HG03045 (cell line): ENCODE results near the gene RNF4.
"Not testable (repeated sequence)": the region's sequence is repeated elsewhere in the genome, so short reads cannot be mapped to it uniquely, and the experiment has no call there.

Experiments
- ATAC-seq: cut with Tn5 transposase; IDR thresholded peaks from one replicate; pipeline ENCODE4 v1.9.1; 2021; ENCODE audit warnings: mild to moderate bottlenecking, moderate library complexity; ENCODE audit not compliant: unreplicated experiment

RNF4 gene

GRCh38 chr4:2457481-2458295, 11.2 kb upstream of the RNF4 start:
- no peak for ATAC-seq

DNA sequence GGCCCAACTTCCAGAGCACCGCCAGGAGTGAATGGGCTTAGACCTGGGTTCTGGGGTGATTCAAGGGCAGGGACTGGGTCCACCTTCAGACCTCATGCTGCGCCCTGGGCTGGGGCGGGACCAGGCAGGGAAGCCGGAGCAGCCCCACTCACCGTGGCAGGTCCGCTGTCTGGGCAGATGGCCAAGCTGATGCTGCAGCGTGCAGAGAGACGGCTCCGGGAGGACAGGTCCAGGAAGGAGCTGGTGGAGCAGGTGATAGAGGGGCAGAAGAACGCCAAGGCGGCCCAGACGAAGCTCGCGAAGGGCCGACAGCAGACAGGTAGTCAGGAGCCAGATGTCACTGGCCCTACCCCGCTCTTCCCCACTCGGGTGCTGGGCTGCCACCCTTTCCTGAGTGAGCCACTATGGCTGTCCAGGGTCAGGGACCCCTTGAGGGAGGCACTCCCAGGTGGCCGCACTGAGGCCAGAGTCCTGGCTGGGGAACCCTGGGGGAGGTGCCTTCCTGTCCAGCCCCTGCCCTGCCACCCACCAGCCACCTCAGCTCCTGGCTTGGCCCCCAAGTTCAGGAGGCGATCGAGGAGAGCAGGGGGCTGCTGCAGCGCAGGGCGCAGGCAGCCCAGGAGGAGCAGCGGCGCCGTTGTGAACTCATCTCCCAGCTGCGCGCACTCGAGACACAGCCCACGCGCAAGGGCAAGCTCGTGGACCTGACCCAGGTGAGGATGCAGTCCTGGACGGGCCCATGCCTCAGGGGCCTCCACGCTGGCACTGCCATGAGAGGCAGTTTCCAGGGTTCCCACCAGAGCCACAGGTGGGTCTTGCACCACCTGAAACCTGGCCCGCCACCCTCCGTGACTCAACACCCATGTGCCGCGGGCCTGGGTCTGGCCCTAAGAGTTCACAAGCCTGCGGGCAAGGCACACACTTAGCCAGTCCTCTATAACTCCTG, 10.1 kb upstream of the RNF4 start:
- no peak for ATAC-seq

GRCh38 chr4:2459589-2460349, 9.1 kb upstream of the RNF4 start:
- no peak for ATAC-seq

- ATAC-seq, result no peak
Observed at GRCh38 chr4:2461246-2461960, 7.5 kb upstream of the RNF4 start.

DNA sequence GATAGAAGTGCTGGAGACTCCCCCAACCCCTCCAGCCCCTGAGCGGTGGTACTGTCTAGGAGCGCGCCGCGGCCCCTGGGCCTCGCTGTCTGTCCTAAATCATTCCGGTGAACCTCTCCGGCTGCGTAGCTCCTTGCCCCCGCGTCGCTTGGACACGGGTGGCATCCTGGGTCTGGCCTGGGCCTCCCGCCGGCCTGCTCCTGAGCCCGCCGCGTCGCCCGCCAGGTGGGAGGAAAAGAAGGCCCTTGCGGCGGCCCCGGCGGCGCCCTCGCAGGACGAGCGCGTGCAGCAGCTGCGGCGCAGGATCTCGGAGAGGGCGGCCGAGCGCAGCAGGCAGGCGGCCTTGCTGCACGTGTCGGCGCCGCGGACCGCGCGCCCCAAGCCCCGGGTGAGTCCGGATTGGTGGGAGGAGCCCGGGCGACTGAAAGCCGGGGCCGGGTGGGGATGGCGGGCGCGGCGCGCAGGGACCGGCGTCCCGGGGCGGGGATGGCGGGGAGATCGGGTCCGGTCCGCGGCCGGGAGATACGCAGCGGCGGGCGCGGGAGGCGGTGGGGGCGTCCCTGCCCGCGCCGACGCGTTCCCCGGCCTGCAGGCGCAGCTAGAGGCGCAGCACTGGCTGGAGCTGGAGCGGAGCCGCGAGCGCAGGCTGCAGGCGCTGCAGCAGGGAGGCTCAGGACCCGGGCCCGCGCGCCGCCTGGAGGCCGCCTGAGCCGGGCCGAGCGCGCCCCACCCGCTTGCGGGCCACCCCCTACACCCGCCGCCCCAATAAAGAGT, 6.5 kb upstream of the RNF4 start:
- peak; percentile 69 for ATAC-seq

GRCh38 chr4:2462992-2463762, 5.7 kb upstream of the RNF4 start:
- no peak for ATAC-seq

- no peak for ATAC-seq
Observed at GRCh38 chr4:2465032-2465431, 3.9 kb upstream of the RNF4 start.

DNA sequence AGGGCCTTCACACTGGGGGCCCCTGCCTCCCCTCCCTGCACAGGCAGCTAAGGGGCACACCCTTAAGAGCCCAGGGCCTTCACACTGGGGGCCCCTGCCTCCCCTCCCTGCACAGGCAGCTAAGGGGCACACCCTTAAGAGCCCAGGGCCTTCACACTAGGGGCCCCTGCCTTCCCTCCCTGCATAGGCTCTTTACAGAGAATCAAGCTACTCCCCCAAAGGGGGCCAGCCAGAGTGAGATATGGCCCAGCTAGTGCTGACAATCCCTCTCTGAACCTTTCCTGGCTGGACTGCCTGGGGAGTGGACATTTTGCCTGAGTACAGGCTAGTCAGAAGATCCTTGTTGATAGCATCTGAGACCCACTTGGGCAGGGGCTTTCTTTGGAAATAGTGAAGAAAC, 3.4 kb upstream of the RNF4 start:
- ATAC-seq, result not testable (repeated sequence)

DNA sequence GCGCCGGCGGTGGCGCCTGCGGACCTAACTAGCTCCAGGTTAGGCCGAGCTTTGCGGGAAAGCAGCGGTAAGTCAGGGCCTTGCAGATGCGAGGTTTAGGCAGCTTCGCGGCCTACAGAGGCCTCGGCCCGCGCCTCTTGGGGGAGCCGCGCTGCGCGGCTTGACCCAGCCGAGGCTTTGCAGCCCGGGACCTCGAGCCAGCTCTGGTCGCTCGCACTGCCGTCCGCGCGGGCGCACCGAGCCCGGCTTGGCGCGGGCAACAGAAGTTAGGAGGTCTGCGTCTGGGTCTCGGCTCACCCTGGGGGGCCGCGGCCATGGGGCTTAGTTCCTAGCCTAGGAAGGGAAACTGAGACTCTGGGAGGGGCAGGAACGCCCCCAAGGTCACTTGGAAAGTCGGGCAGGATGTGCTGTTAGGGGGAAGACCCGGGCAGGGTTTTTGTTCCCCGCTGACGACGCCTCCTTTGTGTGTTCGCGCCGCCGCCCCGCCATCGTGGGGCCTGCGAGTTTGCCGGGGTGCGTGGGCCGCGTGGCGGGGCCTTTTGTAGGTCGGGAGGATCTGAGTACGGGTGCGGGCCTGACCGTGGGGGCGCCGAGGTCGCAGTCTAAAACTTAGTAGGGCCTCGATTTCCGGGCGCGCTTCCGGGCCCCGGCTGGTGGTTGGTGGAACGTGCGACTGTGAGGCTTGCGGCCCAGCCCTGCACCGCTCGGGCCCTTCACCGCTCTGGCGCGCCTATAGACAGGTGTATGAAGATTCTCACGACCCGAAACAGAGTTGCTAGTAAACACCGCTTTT, 482 bp downstream of the RNF4 start:
- peak; percentile 49 for ATAC-seq

DNA sequence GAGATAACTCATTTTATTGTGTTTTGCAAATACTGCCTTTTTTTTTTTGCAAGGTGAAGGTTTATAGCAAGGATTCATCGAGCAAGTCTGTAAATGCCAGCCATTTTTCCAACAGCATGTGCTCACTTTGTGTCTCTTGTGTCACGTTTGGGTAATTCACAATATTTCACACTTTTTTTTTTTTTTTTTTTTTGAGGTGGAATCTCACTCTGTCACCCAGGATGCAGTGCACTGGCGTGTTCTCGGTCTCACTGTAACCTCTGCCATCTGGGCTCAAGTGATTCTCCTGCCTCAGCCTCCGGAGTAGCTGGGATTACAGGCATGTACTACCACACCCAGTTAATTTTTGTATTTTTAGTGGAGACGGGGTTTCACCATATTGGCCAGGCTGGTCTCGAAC, 1.9 kb downstream of the RNF4 start:
- no peak for ATAC-seq

DNA sequence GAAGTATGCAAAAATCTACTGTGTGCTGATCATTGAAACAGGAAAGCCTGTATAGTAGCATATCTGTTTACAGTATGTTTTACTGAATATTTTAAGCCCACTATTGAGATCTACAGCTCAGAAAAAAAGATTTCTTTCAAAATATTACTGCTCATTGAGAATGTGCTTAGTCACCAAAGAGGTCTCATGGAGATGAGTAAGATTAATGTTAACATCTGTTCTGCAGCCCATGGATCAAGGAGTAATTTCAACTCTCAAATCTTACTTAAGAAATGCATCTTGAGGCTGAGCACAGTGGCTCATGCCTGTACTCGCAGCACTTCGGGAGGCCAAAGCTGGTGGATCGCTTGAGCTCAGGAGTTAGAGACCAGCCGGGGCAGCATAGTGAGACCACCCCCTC, 3.3 kb downstream of the RNF4 start:
- no peak for ATAC-seq

GRCh38 chr4:2478229-2478628, 9.3 kb downstream of the RNF4 start:
- no peak for ATAC-seq

- no peak for ATAC-seq
Observed at GRCh38 chr4:2480649-2481048, 11.7 kb downstream of the RNF4 start.

GRCh38 chr4:2482192-2482591, 13.3 kb downstream of the RNF4 start:
- ATAC-seq, result no peak

DNA sequence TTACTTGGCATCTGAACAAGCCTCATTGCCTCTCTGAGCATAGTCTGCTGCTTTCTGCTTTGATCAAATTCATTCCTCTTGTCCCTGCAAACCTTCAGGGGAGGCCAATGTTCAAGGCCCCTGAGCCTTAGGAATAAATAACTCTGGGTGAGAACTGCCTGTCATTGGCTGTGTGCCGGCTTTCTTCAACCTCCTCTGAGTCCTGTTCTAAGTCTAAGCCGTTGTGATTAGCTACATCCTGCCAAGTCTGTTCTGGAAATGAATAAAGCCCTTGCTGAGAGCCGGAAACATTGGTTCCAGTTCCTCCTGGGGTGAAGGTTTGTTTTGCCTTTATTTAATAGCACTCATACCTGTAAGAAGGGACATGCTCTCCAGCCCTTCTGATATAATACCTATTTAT, 13.8 kb downstream of the RNF4 start:
- ATAC-seq, result no peak

- no peak for ATAC-seq
Observed at GRCh38 chr4:2483237-2483636, 14.3 kb downstream of the RNF4 start.

- no peak for ATAC-seq
Observed at GRCh38 chr4:2484185-2484584, 15.3 kb downstream of the RNF4 start.

DNA sequence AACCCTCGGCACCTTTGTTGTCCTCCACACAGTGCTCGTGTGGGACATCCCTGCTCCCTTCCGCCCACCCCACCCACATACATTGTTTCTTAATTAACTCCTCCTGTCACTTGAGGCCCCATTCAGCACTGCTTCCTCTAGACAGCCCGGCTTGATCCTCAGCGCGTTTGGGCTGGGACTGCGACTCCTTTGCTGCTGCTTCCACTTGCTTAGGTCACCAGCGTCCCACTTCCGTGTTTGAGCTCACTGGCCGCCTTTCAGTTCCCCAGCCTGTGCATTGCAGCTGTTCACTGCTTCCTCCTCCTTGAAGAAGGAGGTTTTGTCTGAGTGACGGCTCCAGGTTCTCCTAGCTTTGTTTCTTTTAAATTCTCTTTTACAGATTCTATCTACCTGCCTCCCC, 16.1 kb downstream of the RNF4 start:
- ATAC-seq, result peak; percentile 63
